Posterior vena cava (tissue), 2 donors: ENCODE measurements around the gene ZNF778. TPM values are rescaled to one million over a fixed set of nuclear protein-coding genes. Genes with fewer than 3 reads are reported as not detected.

Experiments
- DNase-seq: peaks from one replicate; pipeline ENCODE4 v3.0.0-alpha.2; 2020; ENCODE audit warnings: low spot score
- intact Hi-C, 2 donors: fragments of 100-400 bp; cut with DNase I; formaldehyde crosslinking; loops; one replicate each; pipeline versions ENCODE4 v1.14.1 to v1.14.2; 2022 to 2023
- total RNA-seq, 2 donors: library from RNA; stranded (reverse); fragmentation: NEBNext Ultra II Directional; extraction: Animal tissue kit (Norgen Biotek cat#: 25700); gene quantifications; one replicate each; pipeline ENCODE4 v1.2.1, GENCODE V29; 2021
- donor health status: DM: yes; HTN: yes; CAD: no.
- donor health status: DM: yes; HTN: yes; CAD: no.

ZNF778 gene
- total RNA-seq, 2 donors from 2014 or later, result 8.4 to 9.3 TPM

- intact Hi-C loops, result no loop called here
- DNase-seq, result no peak
These were observed 63.7 kb downstream of the ZNF778 start for GRCh38 chr16:89281189-89281577.

- intact Hi-C loops, result no loop called here
- DNase-seq, result no peak
These were observed 64.3 kb downstream of the ZNF778 start for GRCh38 chr16:89281829-89282228.

- intact Hi-C loops, result no loop called here
- DNase-seq, result no peak
These were observed 65.0 kb downstream of the ZNF778 start for GRCh38 chr16:89282523-89282922.

- intact Hi-C loops, result no loop called here
- no peak for DNase-seq
These were observed 65.9 kb downstream of the ZNF778 start for GRCh38 chr16:89283449-89283848.

GRCh38 chr16:89285381-89285780, 67.9 kb downstream of the ZNF778 start:
- DNase-seq, result no peak
- intact Hi-C loops, result no loop called here

GRCh38 chr16:89286096-89286495, 68.6 kb downstream of the ZNF778 start:
- no peak for DNase-seq
- intact Hi-C loops, result no loop called here

Other genes with a start within 250 kb of the ZNF778 start
- 1 to 10 TPM; 4.7 to 5.1 TPM for gene CBFA2T3, start 240.5 kb upstream of the ZNF778 start, total RNA-seq
- gene ACSF3, start 123.9 kb upstream of the ZNF778 start, total RNA-seq, result 10 to 100 TPM; 19.1 to 21.4 TPM
- under 1 TPM in 1 of 2 donors, not detected in 1; 0.46 TPM for gene CDH15, start 46.0 kb upstream of the ZNF778 start, total RNA-seq
- gene SLC22A31, start 17.2 kb upstream of the ZNF778 start, total RNA-seq, result 1 to 10 TPM in 1 of 2 donors, not detected in 1; 4.5 TPM